HG03558 (cell line): ENCODE measurements around the gene CD300LF.

ENCODE experiments used
- ATAC-seq: cut with Tn5 transposase; IDR thresholded peaks from one replicate; pipeline ENCODE4 v1.9.1; 2021; ENCODE audit warnings: moderate number of reproducible peaks; ENCODE audit not compliant: unreplicated experiment; ENCODE audit errors: extremely low read depth

CD300LF gene

DNA sequence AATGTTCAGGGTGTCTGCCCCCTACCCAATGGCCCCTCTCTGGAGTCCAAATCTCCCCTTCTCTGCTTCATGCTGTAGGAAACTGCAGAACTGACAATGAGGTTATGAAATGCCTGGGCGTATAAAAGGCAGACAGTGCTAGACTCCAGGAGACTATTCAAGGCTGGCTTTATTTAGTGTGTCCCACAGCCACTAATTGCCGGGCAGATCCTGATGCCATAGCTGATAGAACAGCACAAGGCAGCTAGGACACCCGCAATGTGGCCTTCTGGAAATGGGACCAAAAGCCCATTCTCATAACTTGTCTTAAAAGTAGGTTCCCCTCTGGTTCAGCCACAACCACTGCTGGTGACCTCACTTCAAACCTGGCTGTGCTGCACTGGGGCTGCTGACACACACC, 60.7 kb downstream of the CD300LF start:
- no peak for ATAC-seq

DNA sequence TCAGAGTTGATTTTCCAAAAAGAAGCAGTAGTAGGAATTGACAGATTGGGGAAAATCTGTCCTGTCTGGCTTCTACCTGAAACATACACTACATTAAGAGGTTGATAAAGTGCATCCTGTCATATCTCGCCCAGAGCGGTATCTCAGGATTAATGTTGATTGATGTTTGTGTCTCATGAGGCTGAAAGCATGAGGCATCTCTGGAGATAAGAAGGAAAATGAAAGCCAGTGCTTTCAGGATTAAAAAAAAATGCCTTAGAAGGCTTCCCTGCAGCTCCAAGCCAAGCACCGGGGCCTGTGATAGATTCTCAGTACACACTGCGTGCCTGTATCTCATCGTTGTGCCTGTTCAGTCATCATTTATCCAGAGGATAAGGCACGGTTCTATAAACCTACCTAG, 62.8 kb downstream of the CD300LF start:
- no peak for ATAC-seq

DNA sequence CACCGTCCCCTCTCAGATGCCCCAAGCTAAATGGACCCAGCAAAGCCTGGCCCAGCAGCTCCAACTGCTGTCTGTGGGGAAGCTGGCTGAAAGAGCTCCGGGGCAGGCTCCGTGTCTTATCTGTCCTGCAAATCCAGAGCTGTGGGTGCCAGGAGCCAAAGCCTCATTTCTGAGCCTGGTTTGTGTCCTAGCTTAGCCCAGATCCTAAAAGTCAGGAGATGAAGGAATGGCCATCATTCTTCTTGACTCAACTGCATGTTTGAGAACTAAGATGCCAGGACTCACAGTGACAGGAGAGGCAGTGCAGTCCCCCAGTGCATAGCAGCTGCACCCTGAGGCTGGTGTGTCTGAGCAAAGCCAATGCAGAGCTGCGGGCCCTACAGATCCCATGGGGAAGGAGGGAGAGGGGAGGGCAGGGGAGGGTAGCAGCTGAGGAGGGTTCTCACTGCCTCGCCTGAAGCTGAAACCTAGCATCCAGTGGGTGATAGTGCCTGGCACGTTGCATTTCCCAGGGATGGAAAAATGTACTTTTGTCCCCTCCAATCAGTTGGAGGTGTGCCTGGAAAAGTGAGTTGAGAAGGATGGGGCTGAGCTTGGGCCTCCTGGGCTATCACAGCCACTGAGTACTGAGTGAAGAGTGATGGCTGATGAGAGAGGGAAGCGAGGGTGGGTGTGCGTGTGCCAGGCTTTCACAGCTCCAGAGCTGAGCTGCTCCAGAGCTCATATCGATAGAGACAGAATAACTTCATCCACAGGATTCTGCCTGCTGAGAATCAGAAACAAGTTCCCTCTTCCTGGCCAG, 64.7 kb downstream of the CD300LF start:
- ATAC-seq, result no peak

DNA sequence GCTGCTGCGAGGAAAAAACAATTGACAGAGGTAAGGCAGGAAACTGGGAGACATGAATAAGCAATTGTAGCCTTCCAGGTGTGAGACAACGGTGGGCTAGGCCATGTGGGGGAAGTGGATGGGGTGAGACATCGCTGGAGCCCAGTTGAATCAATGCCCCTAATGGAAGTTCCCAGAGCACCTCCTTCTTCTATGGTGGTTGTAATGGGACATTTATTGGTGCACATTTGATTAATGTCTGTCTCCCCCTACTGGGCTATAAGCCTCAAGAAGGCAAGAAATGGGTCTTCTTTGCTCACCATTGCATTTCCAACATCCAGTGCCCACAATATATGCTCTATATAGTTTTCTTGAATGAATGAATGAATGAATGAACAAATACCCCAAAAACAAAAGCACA, 66.5 kb downstream of the CD300LF start:
- ATAC-seq, result no peak

DNA sequence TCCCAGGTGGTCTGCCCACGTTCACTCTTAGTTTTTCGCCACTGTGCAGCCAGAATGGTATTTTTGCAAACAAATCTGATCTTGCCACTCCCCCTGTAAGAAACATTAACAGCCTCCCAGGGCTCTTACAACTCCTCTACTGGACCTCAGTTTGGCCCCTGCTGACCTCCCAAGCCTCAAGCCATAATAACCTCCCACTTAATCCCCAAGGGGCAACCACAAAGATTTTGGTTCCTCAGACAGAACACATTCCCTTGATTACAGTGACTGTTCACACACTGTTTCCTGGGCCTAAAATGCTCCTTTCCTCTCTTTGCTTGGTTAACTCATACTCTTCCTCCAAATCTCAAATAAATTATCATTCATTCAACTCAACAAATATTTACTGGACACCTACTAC, 67.7 kb downstream of the CD300LF start:
- no peak for ATAC-seq

DNA sequence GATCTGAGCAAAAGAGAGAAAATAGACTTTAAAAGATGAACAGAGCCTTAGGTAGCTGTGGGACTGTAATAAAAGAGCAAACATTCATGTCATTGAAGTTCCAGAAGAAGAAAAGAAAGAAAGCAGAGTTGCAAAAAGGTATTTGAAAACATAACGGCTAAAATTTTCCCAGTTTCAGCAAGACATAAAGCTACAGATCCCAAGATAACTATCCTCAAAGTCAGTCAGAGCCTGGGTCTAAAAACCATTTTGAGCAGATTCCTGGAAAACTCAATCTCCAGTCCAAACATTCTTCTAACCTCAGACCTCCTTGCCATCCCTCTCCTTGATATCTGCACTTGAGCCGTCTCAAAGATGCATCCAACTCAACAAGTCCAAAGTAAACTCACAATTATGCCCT, 68.3 kb downstream of the CD300LF start:
- ATAC-seq, result no peak
